ENCODE measurements around the gene NIFK.
A peak's percentile ranks its signal among the peaks of the same experiment; 100 is the strongest.

Gene NIFK

DNA sequence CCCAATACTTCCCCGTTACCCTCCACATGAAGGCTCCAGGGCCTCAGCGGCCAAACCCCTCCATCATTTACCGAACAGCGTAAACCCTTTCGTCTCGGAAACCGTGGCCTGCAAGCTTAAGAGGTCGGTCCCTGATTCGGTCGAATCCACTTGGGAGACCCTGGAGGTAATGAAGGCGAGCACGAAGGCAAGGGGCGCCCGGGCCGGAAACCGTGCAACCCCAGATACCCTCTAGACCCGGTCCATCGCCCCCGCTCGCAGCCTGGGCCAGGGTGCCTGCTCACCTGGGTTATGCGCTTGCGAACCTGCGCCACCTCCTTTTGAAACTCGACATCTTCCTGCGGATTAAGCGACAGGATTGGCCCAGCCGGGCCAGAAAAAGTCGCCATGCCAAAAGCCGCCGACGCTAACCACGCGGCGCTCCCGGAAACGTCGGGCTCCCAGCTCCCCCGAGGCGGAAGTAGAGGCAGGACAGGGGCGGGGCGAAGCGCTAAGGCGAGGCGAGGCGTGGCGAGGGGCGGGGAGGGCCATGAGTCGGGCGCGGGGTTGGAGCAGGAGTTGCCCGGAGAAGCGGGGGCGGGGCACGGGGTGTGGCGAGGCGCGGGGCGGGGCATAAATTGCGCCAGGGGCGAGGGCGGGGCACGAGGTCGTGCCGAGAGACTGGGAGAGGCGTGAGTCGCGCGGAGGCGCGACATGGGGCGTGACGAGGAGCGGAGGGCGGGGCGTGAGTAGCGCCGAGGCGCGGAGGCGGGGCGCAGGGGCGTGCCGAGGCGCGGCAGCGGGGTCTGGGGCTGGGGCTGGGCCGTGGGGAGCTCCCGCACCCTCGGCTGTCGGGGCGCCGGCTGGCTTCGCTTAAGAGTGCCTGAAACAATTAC is at the start of gene NIFK:
TSS of gene NIFK (minus strand) at position 414 of the 875 bp plus-strand sequence. CDS start at position 389, 25 bp downstream.
- DNase-seq (ENCODE audit: low read depth), result peak; percentile 100

- DNase-seq (ENCODE audit: low read depth), result no peak
Observed at GRCh38 chr2:121783180-121783579, 46.5 kb upstream of the NIFK start.

GRCh38 chr2:121778741-121779487 is 42.2 kb upstream of the NIFK start:
- DNase-seq (ENCODE audit: low read depth), result no peak

GRCh38 chr2:121777699-121778058 is 41.0 kb upstream of the NIFK start:
- DNase-seq (ENCODE audit: low read depth), result no peak

GRCh38 chr2:121776885-121777698 is 40.4 kb upstream of the NIFK start:
- no peak for DNase-seq (ENCODE audit: low read depth)

- DNase-seq (ENCODE audit: low read depth), result no peak
Observed at GRCh38 chr2:121776361-121776760, 39.7 kb upstream of the NIFK start.

- no peak for DNase-seq (ENCODE audit: low read depth)
Observed at GRCh38 chr2:121774235-121774634, 37.6 kb upstream of the NIFK start.

GRCh38 chr2:121771976-121772742 is 35.5 kb upstream of the NIFK start:
- no peak for DNase-seq (ENCODE audit: low read depth)

- no peak for DNase-seq (ENCODE audit: low read depth)
Observed at GRCh38 chr2:121768143-121768755, 31.6 kb upstream of the NIFK start.

DNA sequence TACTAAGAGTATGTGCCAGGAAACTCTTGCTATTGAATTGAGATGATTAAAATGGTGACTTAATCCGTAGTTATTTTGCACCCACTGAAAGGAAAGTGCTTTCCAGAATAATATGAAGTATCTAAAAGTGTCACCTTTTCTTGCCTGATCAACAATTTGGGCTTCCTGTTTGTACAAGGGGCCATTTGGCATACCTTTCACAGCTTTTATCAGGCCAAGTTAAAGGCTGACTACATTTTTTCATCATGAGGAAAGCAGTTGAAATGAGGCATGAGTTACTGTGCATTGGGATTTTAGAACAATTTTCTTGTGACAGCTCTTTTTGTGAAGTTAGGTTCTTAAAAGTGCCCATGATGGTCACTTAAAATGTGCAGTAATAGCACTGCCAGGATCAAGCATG is 29.9 kb upstream of the NIFK start:
- no peak for DNase-seq (ENCODE audit: low read depth)

DNA sequence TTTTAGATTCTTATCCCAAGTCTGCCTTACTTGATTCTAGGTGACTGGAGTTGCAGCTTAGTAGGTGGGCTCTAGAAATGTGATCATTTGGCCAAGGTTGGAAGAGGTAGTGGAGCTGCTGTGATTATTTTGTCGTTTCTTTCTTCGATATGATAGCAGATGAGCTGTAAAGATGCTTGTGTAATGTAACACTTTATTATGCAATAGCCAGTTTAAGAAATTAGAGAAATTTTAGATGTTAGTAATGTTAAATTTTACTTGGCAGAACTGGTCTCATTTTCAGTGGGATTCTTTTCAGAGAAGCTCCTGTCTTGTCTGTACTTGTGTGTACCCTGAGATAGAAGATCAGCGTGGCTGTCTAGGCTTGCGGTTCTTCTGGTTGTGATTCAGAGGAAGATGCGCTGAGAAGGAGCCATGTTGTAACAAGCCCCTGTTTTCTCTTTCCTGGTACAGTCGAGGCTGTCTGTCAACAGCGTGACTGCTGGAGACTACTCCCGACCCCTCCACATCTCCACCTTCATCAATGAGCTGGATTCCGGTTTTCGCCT is 28.1 kb upstream of the NIFK start:
- no peak for DNase-seq (ENCODE audit: low read depth)

DNA sequence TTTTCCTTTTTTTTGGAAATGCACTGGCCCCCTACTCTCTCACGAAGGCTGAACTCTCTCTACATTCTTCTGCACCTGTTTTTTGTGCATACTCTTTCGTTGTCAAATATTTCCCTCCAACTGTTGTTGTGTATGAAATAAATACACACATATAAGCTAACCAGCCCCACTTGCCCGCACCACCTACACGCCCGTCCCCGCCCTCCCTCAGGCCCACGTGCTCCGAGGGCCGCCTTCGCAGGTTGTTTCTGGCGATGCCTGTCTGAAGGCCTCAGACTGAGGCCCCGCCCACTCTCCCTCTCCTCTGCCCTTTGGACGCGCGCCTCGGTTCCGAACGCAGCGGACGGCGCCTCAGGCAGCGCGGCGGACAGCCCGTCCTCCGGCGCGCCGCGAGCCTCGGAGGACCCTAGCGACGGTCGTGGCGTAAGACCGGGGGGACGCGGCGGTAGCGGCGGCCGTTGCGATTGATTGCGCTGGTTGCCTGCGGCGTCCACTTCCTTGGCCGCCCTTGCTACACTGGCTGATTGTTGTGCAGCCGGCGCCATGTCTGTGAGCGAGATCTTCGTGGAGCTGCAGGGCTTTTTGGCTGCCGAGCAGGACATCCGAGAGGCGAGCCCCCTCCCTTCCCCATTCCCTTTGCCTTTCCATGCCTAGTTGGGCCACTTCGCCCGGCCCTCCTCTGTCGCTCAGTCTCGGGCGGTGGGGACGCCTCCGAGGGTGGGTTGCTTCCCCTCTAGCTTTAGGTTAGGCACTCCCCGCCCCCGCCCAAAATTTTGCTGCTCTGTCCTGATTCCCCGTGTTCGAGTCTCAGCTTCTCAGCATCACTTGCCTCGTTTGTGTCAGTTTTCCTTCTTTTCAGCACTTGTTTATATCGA is 18.8 kb upstream of the NIFK start, which contains the start of gene TSN:
TSS of gene TSN (plus strand) at position 415 of the 875 bp plus-strand sequence. CDS start at position 544, 129 bp downstream.
- peak; percentile 97 for DNase-seq (ENCODE audit: low read depth)

GRCh38 chr2:121754851-121755236 is 18.2 kb upstream of the NIFK start:
- DNase-seq (ENCODE audit: low read depth), result no peak

DNA sequence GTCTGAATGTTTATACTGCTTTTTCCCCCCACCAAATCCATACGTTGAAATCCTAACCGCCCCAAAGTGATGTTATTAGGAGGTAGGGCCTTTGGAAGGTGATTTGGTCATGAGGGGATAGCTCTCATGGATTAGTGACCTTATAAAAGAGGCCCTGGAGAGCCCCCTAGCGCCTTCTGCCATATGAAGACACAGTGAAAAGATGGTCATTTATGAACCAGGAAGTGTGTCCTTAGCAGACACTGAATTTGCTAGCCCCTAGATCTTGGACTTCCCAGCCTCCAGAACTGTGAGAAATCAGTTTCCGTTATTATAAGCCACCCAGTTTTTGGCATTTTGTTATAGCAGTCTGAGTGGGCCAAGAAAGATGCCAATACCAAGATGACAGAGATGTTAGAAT is 11.5 kb upstream of the NIFK start:
- DNase-seq (ENCODE audit: low read depth), result no peak

DNA sequence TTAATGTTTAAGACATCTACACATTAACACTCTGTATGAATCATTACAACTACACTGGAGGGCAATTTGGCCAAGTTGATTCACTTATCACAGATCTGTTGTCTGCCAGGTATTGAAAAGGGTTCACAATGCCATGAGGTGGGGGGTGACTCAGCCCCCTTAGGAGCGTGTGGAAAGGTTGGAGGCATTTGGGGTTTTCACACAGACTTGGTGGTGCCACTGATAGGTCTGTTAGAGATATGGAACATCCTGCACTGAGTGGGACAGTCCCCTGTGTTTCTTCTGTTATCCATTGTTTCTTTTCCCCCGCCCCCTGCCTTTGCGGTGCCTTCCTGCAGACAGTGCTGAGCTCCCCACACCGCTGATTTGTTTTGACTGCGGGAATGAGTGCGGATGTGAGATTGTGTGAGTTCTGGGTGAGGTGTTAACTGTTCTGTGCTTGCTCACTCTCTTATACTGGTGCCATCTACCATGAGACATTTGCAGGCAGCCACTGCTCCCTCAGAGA is 9.4 kb upstream of the NIFK start:
- no peak for DNase-seq (ENCODE audit: low read depth)

GRCh38 chr2:121741450-121741849 is 4.8 kb upstream of the NIFK start:
- no peak for DNase-seq (ENCODE audit: low read depth)

DNA sequence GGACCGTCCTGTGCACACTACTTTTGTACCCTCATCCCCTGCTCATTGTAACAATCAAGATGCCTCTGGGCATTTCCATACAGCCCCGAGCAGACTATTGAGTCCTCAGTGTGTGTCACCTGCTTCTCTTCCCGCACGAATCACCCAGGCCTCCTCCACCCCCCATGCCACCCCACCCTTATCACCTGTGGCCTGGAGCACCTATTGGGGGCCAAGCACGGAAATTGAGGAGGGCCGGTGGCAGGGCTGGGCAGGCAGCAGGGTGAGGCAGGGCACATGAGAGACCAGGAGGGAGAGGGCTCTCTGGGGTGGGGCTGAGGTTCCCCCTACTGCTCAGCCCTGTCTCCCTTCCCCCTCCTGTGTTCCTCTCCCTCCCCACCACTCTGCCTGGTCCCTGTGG is 4.3 kb upstream of the NIFK start:
- no peak for DNase-seq (ENCODE audit: low read depth)

GRCh38 chr2:121736140-121736461 is 574 bp downstream of the NIFK start:
- DNase-seq (ENCODE audit: low read depth), result no peak

DNA sequence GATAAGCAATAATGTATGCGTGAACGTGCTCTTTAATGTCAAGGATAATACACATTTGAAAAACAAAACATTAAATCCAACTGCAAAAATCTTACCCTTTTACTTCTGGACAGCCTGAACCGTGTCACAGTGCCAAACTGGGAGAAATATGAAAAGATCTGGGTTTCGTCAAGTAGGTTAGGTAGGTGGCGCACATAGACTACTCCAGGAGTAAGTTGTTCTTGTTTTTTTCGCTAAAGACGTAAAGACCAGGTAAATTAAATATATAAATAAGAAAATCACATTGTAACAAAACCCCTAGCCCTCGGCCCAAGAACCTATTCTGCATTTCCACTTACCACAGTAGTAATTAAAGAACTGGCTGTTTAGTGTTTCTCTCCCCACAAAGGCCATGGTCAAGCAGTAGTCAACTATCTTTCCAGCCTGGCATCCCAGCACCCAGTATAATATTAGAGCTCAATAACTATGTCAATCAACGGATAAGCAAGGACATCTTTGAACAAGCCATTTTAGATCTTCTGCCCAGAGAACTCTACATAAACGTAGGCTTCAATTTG is 1.1 kb downstream of the NIFK start:
- DNase-seq (ENCODE audit: low read depth), result no peak

Measured in activated T-cell treated with anti-CD3 and anti-CD28 coated beads for 24 hours (primary cell).